Activated T-helper 1 cell treated with anti-CD3 and anti-CD28 coated beads, Interleukin-12 subunit alpha, Interleukin-12 subunit beta, Interleukin-2, Interleukin-4 antibody, amounts not matched to agents 30 ng/mL and 10 ng/mL and 1 ng/mL, durations not matched to agents 14 hours and 24 hours and 36 hours (primary cell): ENCODE data around the gene MSANTD1. TPM values are rescaled to one million over a fixed set of nuclear protein-coding genes. Genes with fewer than 3 reads are reported as not detected.

Experiments
- DNase-seq: peaks from one replicate; pipeline ENCODE4 v3.0.0; 2021; ENCODE audit warnings: low spot score
- H3K27ac Mint-ChIP-seq: one replicate; pipeline ENCODE4 v1.8.0; 2021; ENCODE audit warnings: mild to moderate bottlenecking, mixed read lengths
- H3K27me3 Mint-ChIP-seq: one replicate; pipeline ENCODE4 v1.8.0; 2022; ENCODE audit warnings: mild to moderate bottlenecking, moderate library complexity, mixed read lengths; ENCODE audit not compliant: insufficient read depth
- H3K36me3 Mint-ChIP-seq: one replicate; pipeline ENCODE4 v1.8.0; 2021; ENCODE audit warnings: low read depth, mixed read lengths
- H3K4me1 Mint-ChIP-seq: one replicate; pipeline ENCODE4 v1.8.0; 2021; ENCODE audit warnings: low read depth, mixed read lengths
- H3K4me3 Mint-ChIP-seq: one replicate; pipeline ENCODE4 v1.8.0; 2021; ENCODE audit warnings: mild to moderate bottlenecking, moderate library complexity, mixed read lengths
- H3K9me3 Mint-ChIP-seq: one replicate; pipeline ENCODE4 v1.8.0; 2021; ENCODE audit warnings: mixed read lengths
- intact Hi-C: fragments of 100-400 bp; cut with micrococcal nuclease; formaldehyde crosslinking; loops from one replicate; pipeline ENCODE4 v1.15.1; 2024
- total RNA-seq: library from RNA; stranded (reverse); gene quantifications from 2 replicates; pipeline ENCODE4 v1.2.3, GENCODE V29; 2022

Gene MSANTD1
- total RNA-seq, 1 donor from 2014 or later: 0.73 TPM

DNA sequence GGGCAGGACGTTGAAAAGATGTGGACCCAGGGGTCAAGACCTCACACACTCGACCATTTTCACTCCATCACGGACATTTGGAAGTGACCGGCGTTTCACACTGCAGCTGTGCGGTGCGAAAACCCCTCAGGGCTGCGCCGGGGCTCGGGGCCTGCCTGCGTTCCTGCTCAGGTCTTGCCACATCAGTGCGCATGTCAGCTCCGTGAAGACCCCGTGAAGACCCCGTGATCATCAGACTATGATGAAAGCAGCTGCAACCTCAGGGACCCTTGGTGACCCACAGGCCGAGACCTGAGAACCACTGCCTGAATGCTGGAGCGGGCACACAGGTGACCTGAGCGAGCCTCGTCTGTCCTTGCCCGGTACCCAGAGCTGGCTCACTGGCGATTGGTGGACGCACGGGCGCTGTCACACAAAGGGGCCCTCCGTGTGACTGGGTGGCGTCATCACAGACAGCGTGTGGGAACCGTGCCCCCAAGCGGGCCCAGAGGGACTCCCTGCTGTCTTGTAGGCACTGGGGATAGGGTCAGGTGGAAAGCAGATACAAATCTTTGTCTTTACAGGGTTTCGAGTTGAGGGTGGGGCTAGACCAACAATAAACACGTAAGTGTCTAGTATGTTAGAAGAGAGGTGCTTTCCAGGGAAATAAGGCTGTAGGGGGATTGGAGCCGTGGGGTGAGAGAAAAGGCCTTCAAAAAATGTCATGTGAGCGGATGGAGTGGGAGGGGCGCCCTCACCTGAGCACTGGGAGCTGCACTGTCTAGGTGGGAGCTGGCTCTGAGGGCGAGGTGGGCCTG is 12.7 kb downstream of the MSANTD1 start:
- Mint-ChIP-seq H3K27ac (no peak overlapping the region), H3K4me1 (no peaks in the 10 kb centered on the region), H3K9me3 (no peaks in the 10 kb centered on the region), H3K27me3 (peaks cover 2% of the 10 kb centered on the region), H3K36me3 (no peaks in the 10 kb centered on the region), H3K4me3 (no peak overlapping the region)
- intact Hi-C loops: no loop called here
- no peak for DNase-seq

DNA sequence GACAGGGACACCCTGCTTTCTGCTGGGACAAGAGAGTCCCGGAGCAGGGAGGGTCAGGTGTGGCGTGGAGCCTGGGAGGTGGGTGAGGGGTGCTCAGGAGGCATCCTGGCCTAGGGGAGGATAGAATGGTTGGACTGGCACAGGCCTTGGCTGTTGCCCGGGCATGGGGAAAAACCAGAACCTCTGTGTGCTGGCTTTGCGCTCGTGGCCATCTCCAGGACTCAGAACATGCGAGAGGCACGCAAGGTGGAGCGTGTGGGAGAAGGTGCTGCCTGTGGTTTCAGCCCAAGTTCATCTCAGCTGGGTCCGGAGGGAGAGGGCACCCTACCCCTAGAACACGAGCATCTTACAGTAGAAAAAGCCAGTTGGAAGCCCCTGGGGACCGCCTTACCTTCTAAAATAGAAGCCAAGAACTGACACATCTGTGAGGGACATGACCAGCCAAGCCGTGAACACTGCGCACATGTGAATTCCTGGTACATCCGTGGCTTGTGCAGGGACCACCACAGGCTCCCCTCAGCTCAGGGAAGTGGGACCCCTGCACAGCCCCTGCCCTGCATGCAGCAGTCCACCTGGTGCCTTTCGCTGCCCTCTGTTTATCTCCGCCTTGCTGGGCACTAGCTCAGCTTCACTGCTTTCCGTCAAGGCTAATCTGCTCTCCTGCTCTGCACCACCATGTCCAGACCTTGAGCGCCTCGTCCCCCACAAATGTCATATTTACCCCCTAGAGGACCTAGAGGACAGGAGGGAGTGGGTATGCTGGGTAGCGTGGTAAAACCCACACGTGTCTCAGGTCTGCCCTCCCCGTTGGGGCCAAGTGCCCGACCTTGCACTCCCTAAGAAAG is 13.5 kb downstream of the MSANTD1 start:
- H3K4me1 Mint-ChIP-seq: no peaks in the 10 kb centered on the region
- H3K36me3 Mint-ChIP-seq: no peaks in the 10 kb centered on the region
- H3K9me3 Mint-ChIP-seq: no peaks in the 10 kb centered on the region
- H3K27me3 Mint-ChIP-seq: peaks cover 2% of the 10 kb centered on the region
- DNase-seq: no peak
- no peak overlapping the region for H3K4me3 Mint-ChIP-seq
- no peak overlapping the region for H3K27ac Mint-ChIP-seq
- intact Hi-C loops: no loop called here

DNA sequence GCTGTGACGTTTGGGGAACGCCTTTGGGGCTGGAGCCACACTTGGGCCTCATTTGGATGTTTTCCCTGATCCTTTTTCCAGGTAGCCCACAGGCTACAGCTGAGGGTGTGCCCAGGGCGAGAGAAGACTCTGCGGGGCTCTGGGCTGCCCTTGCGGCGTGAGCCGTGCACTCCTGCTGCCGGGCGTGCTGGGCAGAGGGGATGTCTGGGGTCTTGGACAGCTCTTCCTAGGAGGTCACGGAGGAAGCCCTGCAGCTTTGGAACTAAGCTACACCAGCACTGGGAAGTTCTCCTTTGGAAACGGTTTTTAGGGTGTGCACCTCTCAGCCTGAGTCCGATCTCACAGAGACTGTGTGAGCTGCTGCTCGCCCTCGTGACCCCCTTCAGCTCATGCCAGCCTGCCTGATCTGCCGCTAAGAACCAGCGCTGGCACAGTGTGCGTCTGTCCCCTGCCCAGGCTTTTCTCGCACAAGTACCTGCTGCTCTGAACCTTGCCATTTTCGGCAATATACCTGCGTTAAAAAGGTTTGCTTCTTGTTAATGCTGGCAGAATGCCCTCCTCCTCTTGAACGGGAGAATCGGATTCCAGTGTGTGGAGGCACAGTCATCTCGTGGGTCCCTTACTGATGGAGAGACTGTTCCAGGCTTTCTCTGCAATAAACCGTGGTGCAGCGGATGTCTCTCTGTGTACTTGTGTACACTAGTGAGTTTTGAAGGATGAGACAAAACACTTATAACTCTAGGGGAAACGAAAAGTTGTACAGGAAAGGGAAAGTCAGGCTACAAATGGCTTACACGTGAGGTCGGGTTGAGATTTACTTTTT is 14.3 kb downstream of the MSANTD1 start:
- H3K27me3 Mint-ChIP-seq: peaks cover 2% of the 10 kb centered on the region
- no peak overlapping the region for H3K27ac Mint-ChIP-seq
- no peaks in the 10 kb centered on the region for H3K4me1 Mint-ChIP-seq
- intact Hi-C loops: no loop called here
- H3K4me3 Mint-ChIP-seq: no peak overlapping the region
- DNase-seq: no peak
- H3K36me3 Mint-ChIP-seq: no peaks in the 10 kb centered on the region
- no peaks in the 10 kb centered on the region for H3K9me3 Mint-ChIP-seq

DNA sequence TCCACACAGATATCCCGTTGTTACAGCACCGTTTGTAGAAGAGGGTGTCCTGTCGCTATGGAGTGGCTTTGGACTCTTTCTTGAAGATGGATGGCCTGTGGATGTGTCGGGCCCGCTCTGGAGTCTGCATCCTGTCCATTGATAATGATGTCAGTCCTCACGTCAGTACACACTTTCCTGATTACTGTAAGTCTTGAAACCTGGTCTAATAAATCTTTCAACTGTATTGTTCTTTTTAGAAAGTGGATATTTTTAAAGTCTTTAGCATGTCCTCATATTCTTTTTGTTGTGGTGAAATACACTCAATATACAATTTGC is 14.9 kb downstream of the MSANTD1 start:
- H3K27me3 Mint-ChIP-seq: peaks cover 2% of the 10 kb centered on the region
- no peaks in the 10 kb centered on the region for H3K9me3 Mint-ChIP-seq
- H3K27ac Mint-ChIP-seq: no peak overlapping the region
- H3K36me3 Mint-ChIP-seq: no peaks in the 10 kb centered on the region
- DNase-seq: no peak
- no peak overlapping the region for H3K4me3 Mint-ChIP-seq
- no peaks in the 10 kb centered on the region for H3K4me1 Mint-ChIP-seq
- intact Hi-C loops: no loop called here

DNA sequence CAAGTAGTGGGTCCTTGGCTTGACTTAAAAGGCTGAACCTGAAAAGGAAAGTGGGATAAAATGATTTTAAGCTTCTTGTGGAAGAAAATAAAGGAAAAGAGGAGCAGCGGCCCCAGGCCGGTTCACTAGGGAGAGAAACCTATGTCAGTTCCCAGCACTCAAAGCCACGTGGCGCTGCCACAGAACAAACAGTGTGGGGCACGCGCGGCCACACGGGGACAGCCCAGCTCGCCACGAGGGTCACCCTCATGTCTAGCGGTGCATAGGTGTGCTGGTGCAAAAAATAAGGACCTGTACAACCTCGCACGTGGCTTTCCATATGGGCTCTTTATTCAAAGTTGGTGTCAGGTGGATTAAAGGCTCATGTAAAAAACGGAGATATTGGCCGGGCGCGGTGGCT is 17.1 kb downstream of the MSANTD1 start:
- H3K27me3 Mint-ChIP-seq: peaks cover 2% of the 10 kb centered on the region
- no peaks in the 10 kb centered on the region for H3K36me3 Mint-ChIP-seq
- intact Hi-C loops: no loop called here
- no peak overlapping the region for H3K27ac Mint-ChIP-seq
- H3K4me3 Mint-ChIP-seq: no peak overlapping the region
- DNase-seq: no peak
- H3K9me3 Mint-ChIP-seq: no peaks in the 10 kb centered on the region
- H3K4me1 Mint-ChIP-seq: no peaks in the 10 kb centered on the region

DNA sequence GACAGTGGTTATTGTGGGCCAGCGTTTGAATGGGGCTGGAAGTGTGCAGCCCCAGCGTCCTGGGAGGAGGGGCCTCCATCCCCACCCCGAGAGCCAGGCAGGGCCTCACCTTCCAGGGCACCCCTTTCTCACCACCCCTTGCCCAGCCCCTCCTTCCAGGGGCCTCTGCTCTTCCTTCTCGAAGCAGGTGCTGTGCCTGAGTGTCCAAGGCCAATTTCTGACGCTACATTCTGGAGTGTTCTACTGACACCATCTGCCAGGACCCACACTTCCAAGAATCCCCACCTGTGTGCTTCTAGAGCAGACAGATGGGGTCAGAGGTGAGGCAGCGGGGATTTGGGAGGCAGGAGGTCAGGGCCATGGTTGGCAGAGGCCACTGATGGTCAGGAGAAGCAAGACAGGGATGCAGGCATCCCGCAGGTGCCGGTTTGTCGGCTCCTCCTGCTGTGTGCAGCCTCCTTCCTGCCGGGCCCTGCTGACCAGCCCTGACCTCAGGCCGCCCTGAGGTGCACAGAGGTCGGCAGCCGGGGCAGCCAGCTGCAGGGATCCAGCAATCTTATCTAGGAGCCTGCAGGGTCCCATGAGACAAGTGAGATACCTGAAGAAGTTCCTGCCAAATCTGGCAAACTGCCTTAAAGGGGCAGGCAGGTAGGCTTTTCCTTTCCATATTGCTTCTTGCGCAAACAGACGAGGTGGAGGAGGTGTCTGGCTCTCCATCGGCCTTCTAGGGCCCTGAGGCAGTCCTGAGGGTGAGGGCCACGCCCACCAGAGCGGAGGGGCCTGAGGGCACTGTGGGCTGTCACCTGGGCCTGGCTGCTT is 18.8 kb downstream of the MSANTD1 start:
- Mint-ChIP-seq H3K27ac (no peak overlapping the region), H3K36me3 (no peaks in the 10 kb centered on the region), H3K27me3 (peaks cover 2% of the 10 kb centered on the region), H3K4me1 (no peaks in the 10 kb centered on the region), H3K4me3 (no peak overlapping the region), H3K9me3 (no peaks in the 10 kb centered on the region)
- DNase-seq: no peak
- intact Hi-C loops: no loop called here

DNA sequence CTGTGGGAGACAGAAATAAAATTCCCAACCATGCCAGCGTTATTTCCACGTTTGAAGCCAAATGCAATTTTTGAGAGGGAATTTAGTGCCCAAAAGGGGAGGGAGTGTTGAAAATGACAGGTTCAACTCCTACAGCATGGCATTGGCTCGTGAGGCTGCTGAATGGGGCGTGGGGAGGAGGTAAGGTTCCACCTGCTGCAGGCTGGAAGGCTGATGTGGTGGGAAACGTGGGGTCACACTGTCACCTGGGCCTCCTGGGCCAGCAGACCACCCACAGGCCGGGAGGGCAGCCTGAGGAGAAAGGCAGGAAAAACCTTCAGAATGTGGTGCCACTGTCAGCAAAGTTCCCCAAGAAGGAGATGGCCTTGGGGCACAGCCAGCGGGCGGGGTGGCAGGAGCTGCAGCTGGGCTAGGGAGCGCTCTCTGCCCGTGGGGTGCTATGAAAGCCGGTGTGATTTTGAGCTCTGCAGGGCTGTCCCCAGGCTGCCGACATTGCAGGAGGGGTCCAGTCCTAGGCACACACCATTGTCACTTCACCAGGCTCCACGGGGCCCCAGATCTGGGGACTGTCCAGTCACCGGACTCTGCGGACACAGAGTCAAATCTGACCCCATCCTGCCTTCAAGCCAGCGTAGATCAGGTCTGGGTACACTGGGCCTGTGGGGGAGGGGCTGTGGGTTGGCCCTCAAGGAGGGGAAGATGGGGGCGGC is 19.6 kb downstream of the MSANTD1 start:
- H3K36me3 Mint-ChIP-seq: no peaks in the 10 kb centered on the region
- intact Hi-C loops: no loop called here
- no peaks in the 10 kb centered on the region for H3K27me3 Mint-ChIP-seq
- DNase-seq: no peak
- no peaks in the 10 kb centered on the region for H3K9me3 Mint-ChIP-seq
- no peak overlapping the region for H3K27ac Mint-ChIP-seq
- H3K4me3 Mint-ChIP-seq: no peak overlapping the region
- H3K4me1 Mint-ChIP-seq: no peaks in the 10 kb centered on the region

DNA sequence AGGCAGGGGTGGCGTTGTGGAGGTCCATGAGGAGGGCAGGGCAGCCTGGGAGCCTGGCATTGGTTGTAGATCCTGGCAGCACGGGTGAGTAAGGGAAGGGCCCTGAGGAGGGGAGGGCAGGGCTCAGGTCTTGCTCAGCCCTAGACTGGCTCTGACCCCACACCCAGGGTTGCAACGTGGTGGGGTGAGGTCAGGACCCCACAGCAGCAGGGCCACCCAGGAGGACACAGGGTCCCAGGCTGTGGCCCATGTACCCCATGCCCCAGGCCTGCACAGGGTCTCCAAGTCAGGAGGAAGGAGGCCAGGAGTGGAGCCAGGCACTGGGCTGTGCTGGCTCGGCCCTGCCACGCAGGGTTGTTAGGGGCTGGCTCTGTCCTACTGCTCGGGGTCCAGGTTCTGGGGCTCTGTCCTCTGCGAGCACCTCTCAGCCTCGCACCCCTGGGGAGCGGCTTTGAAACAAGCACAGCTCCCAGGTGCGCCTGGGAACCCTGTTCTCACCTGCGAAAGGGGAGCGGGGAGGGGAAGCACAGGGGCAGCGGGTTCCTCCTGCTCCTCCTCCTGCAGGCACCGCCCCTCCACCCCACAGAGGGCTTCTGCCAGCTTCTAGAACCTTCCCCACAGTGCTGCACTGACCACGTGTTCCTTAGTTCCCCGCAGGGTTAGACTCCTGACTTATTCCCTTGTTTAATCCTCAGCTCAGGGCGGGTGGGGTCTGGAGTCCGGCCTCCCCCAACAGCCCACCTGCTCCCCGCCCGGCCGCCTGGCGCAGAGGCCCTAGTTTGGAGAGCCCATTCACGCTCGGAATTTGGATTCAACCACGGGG is 20.4 kb downstream of the MSANTD1 start:
- no peak overlapping the region for H3K27ac Mint-ChIP-seq
- H3K4me1 Mint-ChIP-seq: no peaks in the 10 kb centered on the region
- H3K9me3 Mint-ChIP-seq: no peaks in the 10 kb centered on the region
- H3K36me3 Mint-ChIP-seq: no peaks in the 10 kb centered on the region
- H3K27me3 Mint-ChIP-seq: no peaks in the 10 kb centered on the region
- no peak for DNase-seq
- no peak overlapping the region for H3K4me3 Mint-ChIP-seq
- intact Hi-C loops: no loop called here

DNA sequence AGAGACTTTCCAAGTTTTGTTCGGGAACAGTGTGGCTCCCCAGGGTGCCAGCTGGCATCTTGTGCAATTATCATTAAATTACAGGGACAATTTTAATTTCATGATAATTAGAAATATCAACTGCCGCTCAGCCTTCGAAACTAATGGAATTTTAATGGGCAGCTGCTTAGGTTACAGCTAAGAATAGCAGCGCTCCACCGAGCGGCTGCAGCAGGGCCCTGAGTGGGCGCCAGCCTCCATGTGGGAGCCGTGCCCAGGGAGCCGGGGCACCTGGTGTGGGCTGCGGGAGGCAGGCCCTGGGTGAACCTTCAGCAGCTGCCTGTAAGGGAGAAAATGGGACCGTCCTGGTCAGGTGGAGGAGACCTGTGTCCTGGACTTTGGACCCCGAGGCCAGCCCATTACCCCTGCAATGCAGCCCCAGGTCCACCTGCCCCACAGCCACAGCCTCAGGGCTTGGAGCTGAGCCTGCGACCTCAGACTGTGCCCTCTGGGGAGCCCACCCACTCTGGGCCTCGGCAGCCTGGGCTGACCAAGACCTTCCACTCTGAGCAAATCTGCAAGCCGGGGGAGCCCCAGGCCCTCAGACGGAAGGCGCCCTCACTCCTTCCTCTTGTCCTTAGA is 21.1 kb downstream of the MSANTD1 start:
- H3K27ac Mint-ChIP-seq: no peak overlapping the region
- intact Hi-C loops: no loop called here
- no peaks in the 10 kb centered on the region for H3K4me1 Mint-ChIP-seq
- no peaks in the 10 kb centered on the region for H3K27me3 Mint-ChIP-seq
- no peaks in the 10 kb centered on the region for H3K9me3 Mint-ChIP-seq
- no peaks in the 10 kb centered on the region for H3K36me3 Mint-ChIP-seq
- no peak overlapping the region for H3K4me3 Mint-ChIP-seq
- no peak for DNase-seq

DNA sequence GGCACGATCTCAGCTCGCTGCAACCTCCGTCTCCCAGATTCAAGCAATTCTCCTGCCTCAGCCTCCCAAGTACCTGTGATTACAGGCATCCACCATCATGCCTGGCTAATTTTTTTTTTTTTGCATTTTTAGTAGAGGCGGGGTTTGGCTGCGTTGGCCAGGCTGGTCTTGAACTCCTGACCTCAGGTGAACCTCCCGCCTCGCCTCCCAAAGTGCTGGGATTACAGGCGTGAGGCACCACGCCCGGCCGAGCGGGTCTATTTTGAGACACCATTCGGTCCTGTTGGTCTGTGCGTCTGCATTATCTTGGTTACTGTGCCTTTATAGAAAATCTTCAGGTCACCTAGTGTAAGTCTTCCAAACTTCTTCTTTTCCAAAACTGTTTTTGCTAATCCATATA is 22.2 kb downstream of the MSANTD1 start:
- Mint-ChIP-seq H3K36me3 (no peaks in the 10 kb centered on the region), H3K27ac (no peak overlapping the region), H3K4me1 (no peaks in the 10 kb centered on the region), H3K9me3 (no peaks in the 10 kb centered on the region), H3K27me3 (no peaks in the 10 kb centered on the region), H3K4me3 (no peak overlapping the region)
- no peak for DNase-seq
- intact Hi-C loops: no loop called here

DNA sequence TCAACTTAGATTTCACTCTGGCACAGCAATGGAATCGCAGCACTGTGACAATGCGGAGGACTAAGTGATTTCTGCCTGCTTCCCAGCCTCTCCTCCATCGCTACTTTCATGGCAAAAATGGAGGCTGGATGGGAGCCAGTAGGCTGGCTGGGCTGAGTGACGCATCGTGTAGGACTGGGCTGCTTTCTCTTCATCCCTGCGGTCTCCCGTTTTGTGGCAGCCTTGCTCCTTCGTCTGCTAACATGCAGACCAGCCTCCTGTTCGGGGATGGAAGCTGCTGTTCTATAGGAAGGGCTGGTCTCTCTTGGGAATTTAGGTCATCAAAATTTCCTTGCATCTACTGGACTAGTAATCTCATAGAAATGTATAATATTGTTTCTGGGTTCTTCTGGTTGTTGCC is 28.0 kb downstream of the MSANTD1 start:
- intact Hi-C loops: no loop called here
- Mint-ChIP-seq H3K4me1 (no peaks in the 10 kb centered on the region), H3K27ac (no peak overlapping the region), H3K4me3 (no peak overlapping the region), H3K9me3 (no peaks in the 10 kb centered on the region), H3K36me3 (no peaks in the 10 kb centered on the region), H3K27me3 (peaks cover 10% of the 10 kb centered on the region)
- DNase-seq: no peak
